Stimulated activated CD4-positive, alpha-beta T cell treated with anti-CD3 and anti-CD28 coated beads, TNF-alpha, amount 100 ng/mL, for 1 hour (primary cell): ENCODE results near the gene AKAP13.
A peak's percentile ranks its signal among the peaks of the same experiment; 100 is the strongest.
"Not testable (repeated sequence)": the region's sequence is repeated elsewhere in the genome, so short reads cannot be mapped to it uniquely, and the experiment has no call there.

Experiments used
- DNase-seq, 3 donors: peaks; one replicate each; pipeline ENCODE4 v3.0.0-alpha.2; 2020; ENCODE audit warnings: low read depth in 3 of 3, low spot score in 1 of 3

AKAP13 gene

GRCh38 chr15:85642693-85643066 is 262.3 kb downstream of the AKAP13 start:
- no peak for DNase-seq

GRCh38 chr15:85646538-85647091 is 266.2 kb downstream of the AKAP13 start:
- no peak for DNase-seq

DNA sequence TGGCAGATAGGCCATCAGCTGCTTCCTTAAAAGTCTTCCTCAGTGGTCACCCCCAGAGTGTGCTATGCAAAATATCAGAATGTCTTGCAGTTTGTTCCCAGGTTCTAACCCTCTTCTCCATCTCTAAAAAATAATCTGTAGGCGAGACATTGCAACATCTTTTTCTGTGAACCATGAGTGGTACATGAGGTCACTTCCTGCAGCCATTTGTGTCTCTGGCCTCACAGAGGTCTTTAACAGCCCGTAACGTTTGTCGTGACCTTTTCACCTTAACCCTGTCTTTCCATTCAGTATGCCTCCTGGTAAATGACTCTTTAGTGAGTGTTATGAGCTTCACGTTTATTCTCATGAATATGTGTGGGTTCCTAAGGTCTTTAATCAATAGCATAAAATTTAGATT is 269.0 kb downstream of the AKAP13 start:
- no peak for DNase-seq

GRCh38 chr15:85651548-85651947 is 271.1 kb downstream of the AKAP13 start:
- no peak for DNase-seq

GRCh38 chr15:85652457-85652856 is 272.1 kb downstream of the AKAP13 start:
- DNase-seq, result no peak

- no peak for DNase-seq
Observed at GRCh38 chr15:85657132-85657531, 276.7 kb downstream of the AKAP13 start.

DNA sequence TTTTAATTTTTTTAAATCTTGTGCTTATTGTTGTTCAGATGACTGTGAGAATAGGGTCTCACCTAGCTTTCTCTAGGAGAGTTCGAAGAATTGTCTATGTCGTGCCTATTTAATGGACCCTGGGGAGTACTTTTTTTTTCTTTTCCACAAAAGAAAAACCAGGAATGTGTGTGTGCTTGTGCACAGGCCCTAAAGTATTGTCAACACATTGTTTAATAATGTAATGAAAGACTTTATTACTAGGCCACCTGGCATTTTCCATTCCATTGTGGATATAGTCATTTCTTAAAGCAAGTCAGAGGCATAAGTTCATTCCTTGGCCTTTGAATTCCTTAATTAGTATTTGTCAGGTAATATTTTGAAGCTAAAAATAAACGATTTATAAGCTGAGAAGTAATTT is 278.4 kb downstream of the AKAP13 start:
- DNase-seq, result no peak

GRCh38 chr15:85661859-85662258 is 281.5 kb downstream of the AKAP13 start:
- DNase-seq, result no peak

DNA sequence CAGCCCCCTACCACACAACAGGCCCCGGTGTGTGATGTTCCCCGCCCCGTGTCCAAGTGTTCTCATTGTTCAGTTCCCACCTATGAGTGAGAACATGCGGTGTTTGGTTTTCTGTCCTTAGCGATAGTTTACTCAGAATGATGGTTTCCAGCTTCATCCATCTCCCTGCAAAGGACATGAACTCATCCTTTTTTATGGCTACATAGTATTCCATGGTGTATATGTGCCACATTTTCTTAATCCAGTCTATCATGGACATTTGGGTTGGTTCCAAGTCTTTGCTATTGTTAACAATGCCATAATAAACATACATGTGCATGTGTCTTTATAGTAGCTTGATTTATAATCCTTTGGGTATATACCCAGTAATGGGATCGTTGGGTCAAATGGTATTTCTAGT is 285.3 kb downstream of the AKAP13 start:
- DNase-seq, result not testable (repeated sequence)

- DNase-seq, result no peak
Observed at GRCh38 chr15:85667491-85668424, 287.4 kb downstream of the AKAP13 start.

DNA sequence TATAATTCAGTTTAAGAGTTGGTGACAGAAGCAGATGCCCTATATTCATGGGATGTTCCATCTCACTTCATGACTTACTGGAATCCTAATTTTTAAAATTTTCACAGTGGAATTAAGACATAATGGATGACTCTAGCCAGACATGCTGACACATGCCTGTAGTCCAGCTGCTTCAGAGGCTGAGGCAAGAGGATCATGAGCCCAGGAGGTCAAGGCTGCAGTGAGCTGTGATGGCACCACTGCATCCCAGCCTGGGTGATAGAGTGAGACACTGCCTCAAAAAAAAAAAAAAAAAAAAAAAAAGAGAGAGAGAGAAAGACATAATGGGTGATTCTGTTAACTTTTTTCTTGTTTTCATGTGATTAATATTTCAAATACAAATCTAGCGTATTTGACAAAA is 290.8 kb downstream of the AKAP13 start:
- no peak for DNase-seq

DNA sequence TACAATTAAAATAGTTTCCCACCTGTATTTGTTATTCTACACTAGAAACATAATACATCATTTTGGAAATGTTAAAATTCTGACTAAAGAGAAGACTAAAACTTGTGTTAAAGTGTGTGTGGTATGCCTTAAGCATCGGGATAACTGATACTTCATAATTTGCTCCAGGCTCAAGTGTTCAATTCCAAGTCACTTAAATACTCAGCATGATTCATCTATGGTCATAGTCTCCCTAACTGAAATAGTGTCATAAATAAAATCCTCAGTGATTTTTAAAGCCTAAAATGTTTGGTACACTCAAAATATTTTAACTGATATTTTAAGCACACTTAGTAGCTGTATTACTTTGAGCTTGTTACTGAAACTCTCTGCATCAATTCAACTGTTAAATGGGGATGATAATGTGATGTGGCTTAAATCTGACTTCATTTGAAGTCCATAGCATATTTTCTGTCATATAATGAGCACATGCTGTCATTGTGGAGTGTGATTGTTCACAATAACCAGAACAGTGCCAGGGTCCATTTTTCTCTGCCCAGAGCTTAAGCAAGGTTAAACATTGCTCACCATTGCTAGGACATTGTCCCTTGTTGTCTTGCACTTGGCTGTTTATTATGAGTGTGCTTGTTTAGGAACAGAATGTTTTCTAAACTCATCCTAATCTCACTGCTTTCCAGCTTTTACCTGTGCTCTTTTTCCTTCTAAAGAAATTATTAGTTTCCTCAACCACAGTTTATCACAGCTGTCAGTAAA is 292.1 kb downstream of the AKAP13 start:
- no peak for DNase-seq

DNA sequence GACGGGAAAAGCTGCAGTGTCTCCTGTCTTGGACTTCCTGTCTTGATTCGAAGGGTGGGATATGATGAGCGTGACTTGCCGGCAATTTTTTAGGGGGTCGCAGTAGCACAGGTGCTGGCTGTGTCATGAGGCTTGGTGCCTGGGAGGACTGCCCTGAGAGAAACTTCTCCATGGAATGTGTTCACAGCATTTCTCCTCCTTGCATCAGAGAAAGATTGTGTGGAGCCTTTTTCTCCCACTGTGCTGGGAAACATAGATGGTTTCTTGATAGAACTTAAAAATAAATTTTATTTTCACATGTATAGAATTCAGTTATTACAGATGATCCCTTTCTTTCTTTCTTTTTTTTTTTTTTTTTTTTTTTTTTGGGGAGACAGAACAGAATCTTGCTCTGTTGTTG is 292.9 kb downstream of the AKAP13 start:
- no peak for DNase-seq

DNA sequence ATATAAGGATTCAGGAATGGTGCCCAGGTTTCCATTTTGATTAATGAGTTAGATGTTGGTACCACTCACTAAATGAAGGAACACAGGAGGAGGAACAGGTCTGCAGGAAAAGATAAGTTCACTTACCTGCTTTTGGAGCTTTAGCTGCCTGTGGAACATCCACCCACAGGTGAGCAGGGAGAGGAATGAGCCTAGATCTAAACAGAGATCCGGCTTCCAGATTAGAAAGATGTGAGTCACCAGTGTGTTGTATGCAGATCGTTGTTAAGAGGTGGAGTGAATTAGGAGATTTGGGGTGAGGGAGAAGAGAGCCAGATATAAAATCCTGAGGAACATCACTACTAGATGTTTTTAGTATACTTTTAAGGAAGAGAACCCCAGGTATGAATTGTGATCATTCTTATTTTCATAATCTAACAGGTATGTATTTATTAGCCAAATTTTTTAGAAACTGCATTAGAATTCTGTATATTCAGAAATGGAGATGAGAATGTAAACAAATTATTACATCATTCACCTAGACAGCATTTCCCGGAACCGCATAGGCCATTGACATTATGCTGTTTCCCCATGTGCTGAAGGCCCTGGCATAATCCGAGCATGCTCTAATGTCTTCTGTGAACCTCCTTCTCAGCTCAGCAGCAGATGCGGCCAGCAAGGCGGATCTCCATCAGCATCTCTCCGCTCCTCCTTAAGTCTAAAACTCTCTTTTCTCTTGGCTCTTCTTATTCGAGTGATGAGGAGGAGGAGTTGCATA is 296.1 kb downstream of the AKAP13 start:
- no peak for DNase-seq

DNA sequence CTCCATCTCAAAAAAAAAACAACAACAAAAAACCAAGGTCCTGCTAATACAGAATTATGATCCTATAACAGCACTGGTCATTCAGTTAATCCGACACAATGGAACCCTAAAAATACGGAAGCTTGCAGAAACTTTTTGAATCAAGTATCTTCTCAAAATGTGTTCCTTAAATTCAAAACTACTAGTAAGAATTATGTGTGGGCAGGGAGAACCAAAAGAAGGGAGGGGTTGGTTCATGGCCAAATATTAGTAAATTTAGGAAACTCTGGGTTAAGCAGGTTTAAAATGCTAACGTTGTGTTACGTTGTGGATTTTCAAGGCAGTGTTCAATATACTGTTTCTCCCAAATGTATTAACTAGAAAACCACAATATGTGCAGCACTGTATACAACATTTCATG is 298.8 kb downstream of the AKAP13 start:
- DNase-seq, result no peak

GRCh38 chr15:85681386-85681785 is 301.0 kb downstream of the AKAP13 start:
- no peak for DNase-seq

GRCh38 chr15:85684174-85684710 is 303.8 kb downstream of the AKAP13 start:
- DNase-seq, result no peak

DNA sequence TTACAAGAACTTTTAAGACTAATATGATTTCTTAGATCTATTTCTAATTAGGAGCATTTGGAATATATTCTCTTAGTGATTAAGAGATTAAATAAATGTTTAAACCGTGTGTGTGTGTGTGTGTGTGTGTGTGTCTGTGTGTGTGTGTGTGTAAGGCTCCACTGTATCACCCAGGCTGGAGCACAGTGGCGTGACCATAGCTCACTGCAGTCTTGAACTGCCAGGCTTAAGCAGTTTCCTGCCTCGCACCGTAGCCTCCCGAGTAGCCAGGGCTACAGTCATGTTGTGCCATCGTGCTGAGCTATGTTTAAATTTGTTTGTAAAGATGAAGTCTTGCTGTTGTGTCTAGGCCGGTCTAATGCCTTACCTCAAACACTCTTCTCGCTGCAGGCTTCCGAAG is 305.0 kb downstream of the AKAP13 start:
- DNase-seq, result no peak

DNA sequence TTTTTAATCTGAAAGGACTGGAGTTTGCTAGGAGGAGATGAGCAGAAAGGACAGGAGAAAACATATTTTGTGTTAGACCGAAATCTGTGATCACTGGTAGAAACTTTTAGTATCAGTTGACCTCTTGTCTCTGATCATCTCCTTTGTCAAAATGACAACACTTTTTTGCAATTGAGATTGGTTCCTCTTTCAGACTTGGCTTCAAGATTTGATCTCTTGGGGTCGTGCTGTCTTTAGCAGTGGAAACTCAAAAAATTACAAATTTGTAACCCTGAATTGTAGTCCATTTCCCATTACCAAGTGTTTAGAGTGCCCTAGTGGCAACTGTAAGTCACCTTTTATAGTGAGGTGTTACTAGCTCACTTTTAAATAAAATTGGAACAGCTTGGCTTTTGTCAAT is 306.9 kb downstream of the AKAP13 start:
- DNase-seq, result no peak

GRCh38 chr15:85688711-85689110 is 308.3 kb downstream of the AKAP13 start:
- no peak for DNase-seq

DNA sequence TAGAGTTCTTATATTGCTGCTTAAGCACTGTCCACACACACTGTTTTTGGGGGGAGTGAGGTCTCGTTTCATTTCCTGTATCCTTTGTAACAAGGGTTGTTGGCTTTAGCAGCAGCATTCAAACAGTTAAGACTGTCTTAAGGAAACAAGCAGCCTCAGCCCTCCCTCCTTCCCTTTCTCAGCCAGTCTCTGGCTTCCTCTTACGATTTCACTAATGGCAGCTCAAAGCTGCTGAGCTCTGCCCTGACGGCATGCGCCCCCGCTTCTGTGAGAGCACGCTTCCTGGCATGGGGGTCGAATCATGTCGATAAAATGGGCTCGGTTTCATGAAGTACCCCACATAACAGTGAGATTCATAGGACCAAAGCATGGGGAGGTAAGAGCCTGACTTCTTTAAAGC is 309.3 kb downstream of the AKAP13 start:
- peak in 1 of 3 donors; percentile 35 for DNase-seq
